K562 (cell line): ENCODE results near the gene PSMB11. TPM values are rescaled to one million over a fixed set of nuclear protein-coding genes. Genes with fewer than 3 reads are reported as not detected.

Experiments
- ATAC-seq: fragments of 200-7000 bp; cut with Tn5 transposase; 3 replicates; pipeline ENCODE4 v1.9.1; 2020; ENCODE audit warnings: moderate library complexity
- BruUV-seq: library from RNA; stranded (reverse); fragments of 400-500 nt; replicated peaks from 2 replicates; lab custom pipeline; 2021; lab: Mats Ljungman, UMichigan
- CTCF ChIA-PET: fragments of 300-600 bp; formaldehyde crosslinking; extraction: SDS; loops from one replicate; lab custom pipeline; 2021; ENCODE audit warnings: low intra/inter-chr PET ratio; lab: Yijun Ruan, JAX
- POLR2A ChIA-PET: fragments of 300-600, 350-650 bp; sonication (Branson Sonifier 250); formaldehyde crosslinking; extraction: SDS; loops from one replicate; lab custom pipeline; 2021; ENCODE audit warnings: antibody characterized with exemption, inconsistent platforms; lab: Yijun Ruan, JAX
- DNase-seq, 4 experiments: peaks; one replicate each; pipeline versions ENCODE4 v3.0.0 to v3.0.0-alpha.2; 2011 to 2018; ENCODE audit warnings: low spot score in 3 of 4, mixed read lengths in 3 of 4; ENCODE audit errors: extremely low read depth in 1 of 4
- FAIRE-seq: peaks from 2 replicates; lab custom pipeline; 2011; peaks lifted over from hg19 to GRCh38; lab: Jason Lieb, UNC
- H2AFZ ChIP-seq: 2 replicates; pipeline ENCODE4 v1.6.0; 2011; ENCODE audit warnings: low read depth, low read length, control low read depth, inconsistent platforms
- H3K27ac ChIP-seq: fragments of 200-600 bp; 3 replicates; pipeline ENCODE4 v1.8.0; 2011; ENCODE audit warnings: low read depth, mild to moderate bottlenecking, control low read depth, inconsistent platforms, low read length, moderate library complexity, mixed read lengths; ENCODE audit errors: extremely low read depth
- H3K27me3 ChIP-seq, 2 experiments: fragments of 300-600 bp in 1 of 2; 2 replicates in 1 of 2; 3 replicates in 1 of 2; pipeline versions ENCODE4 v1.6.0 to v1.8.0; 2011; ENCODE audit warnings: inconsistent platforms in 2 of 2, low read length in 2 of 2, mild to moderate bottlenecking in 1 of 2, mixed read lengths in 1 of 2, moderate library complexity in 1 of 2; ENCODE audit not compliant: control insufficient read depth in 2 of 2, insufficient read depth in 2 of 2
- H3K36me3 ChIP-seq: fragments of 300-600 bp; 3 replicates; pipeline ENCODE4 v1.8.0; 2011; ENCODE audit warnings: mild to moderate bottlenecking, low read length, inconsistent platforms; ENCODE audit not compliant: control insufficient read depth, insufficient read depth
- H3K4me1 ChIP-seq, 2 experiments: fragments of 200-600 bp in 1 of 2; replicated peaks in 1 of 2; 2 replicates in 1 of 2; 3 replicates in 1 of 2; pipeline versions ENCODE4 v1.5.1 to v1.8.0; 2011; ENCODE audit warnings: inconsistent platforms in 2 of 2, low read length in 2 of 2, mild to moderate bottlenecking in 1 of 2, mixed read lengths in 1 of 2, moderate library complexity in 1 of 2; ENCODE audit not compliant: control insufficient read depth in 2 of 2, insufficient read depth in 2 of 2
- H3K4me2 ChIP-seq: 2 replicates; pipeline ENCODE4 v1.6.1; 2011; ENCODE audit warnings: low read length, control low read depth, inconsistent platforms, mixed read lengths; ENCODE audit not compliant: insufficient read depth
- H3K4me3 ChIP-seq: fragments of 200-600 bp; sonication (generic), shearing (Covaris generic); 2 replicates; pipeline ENCODE4 v1.5.1; 2016; ENCODE audit warnings: control low read depth, inconsistent platforms
- H3K79me2 ChIP-seq: fragments of 200-600 bp; 3 replicates; pipeline ENCODE4 v1.8.0; 2011; ENCODE audit warnings: low read length, inconsistent platforms; ENCODE audit not compliant: control insufficient read depth, insufficient read depth
- H3K9ac ChIP-seq, 2 experiments: 2 replicates each; pipeline versions ENCODE4 v1.6.0 to v1.6.1; 2011; ENCODE audit warnings: low read depth in 2 of 2, low read length in 2 of 2, control low read depth in 1 of 2, inconsistent platforms in 1 of 2, mild to moderate bottlenecking in 1 of 2, mixed read lengths in 1 of 2; ENCODE audit not compliant: insufficient read depth in 1 of 2
- H3K9me1 ChIP-seq: one replicate; pipeline ENCODE4 v1.6.0; 2011; ENCODE audit warnings: inconsistent platforms, mild to moderate bottlenecking, low read length, moderate library complexity; ENCODE audit not compliant: control insufficient read depth, insufficient read depth
- H3K9me3 ChIP-seq: replicated peaks from 2 replicates; pipeline ENCODE4 v1.5.1; 2011; ENCODE audit warnings: low read depth, low read length, inconsistent platforms; ENCODE audit not compliant: control insufficient read depth, insufficient read depth
- H4K20me1 ChIP-seq: replicated peaks from 2 replicates; pipeline ENCODE4 v1.6.1; 2011; ENCODE audit warnings: low read length, inconsistent platforms, mixed read lengths; ENCODE audit not compliant: control insufficient read depth, insufficient read depth
- ARNT ChIP-seq, 2 experiments: fragments of 450-650 bp; IDR thresholded peaks; 2 replicates each; pipeline ENCODE4 v1.6.1; 2016; ENCODE audit warnings: mild to moderate bottlenecking in 1 of 2
- CBFA2T3 ChIP-seq: fragments of 450-650 bp; IDR thresholded peaks from 2 replicates; pipeline ENCODE4 v1.6.1; 2017
- GTF2A2 ChIP-seq: IDR thresholded peaks from 2 replicates; pipeline ENCODE4 v1.6.1; 2016; ENCODE audit warnings: mild to moderate bottlenecking, missing genetic modification characterization, missing compliant biosample characterization
- JUND ChIP-seq, 2 experiments: IDR thresholded peaks; 2 replicates in 1 of 2; 3 replicates in 1 of 2; pipeline ENCODE4 v1.6.1; 2011; ENCODE audit warnings: borderline replicate concordance in 2 of 2, low read depth in 2 of 2, low read length in 2 of 2, improper control_type of control experiment in 1 of 2, missing biosample characterization in 1 of 2, missing genetic modification characterization in 1 of 2, missing genetic modification reagents in 1 of 2
- NONO ChIP-seq, 2 experiments: fragments of 200-400 bp in 1 of 2; fragments of 450-650 bp in 1 of 2; formaldehyde crosslinking in 1 of 2; IDR thresholded peaks; 2 replicates each; pipeline ENCODE4 v1.6.1; 2017; ENCODE audit warnings: low read depth in 2 of 2, mild to moderate bottlenecking in 2 of 2, moderate library complexity in 2 of 2, low read length in 1 of 2
- RAD51 ChIP-seq: fragments of 450-650 bp; IDR thresholded peaks from 2 replicates; pipeline ENCODE4 v1.7.1; 2016; ENCODE audit warnings: low read depth, mild to moderate bottlenecking, borderline replicate concordance
- SMARCC2 ChIP-seq: fragments of 450-650 bp; IDR thresholded peaks from 2 replicates; pipeline ENCODE4 v1.6.1; 2017; ENCODE audit warnings: antibody characterized with exemption, moderate library complexity, mild to moderate bottlenecking, low read depth
- WGBS: fragments of 100-300 bp; shearing (Covaris generic); methylation state at CpG from one replicate; pipeline ENCODE4 v1.1.6; 2016; ENCODE audit warnings: low coverage, mixed read lengths; ENCODE audit not compliant: insufficient coverage; ENCODE audit errors: missing lambda C conversion rate; 5-methylcytosine and 5-hydroxymethylcytosine counted together
- in situ Hi-C: fragments of 300-500 bp; cut with MboI; formaldehyde crosslinking; loops from 4 replicates; pipeline ENCODE4 v1.15.0; 2018; ENCODE audit warnings: inconsistent platforms, mixed read lengths
- intact Hi-C: fragments of 100-400 bp; cut with micrococcal nuclease; formaldehyde crosslinking; loops from 2 replicates; pipeline ENCODE4 v1.14.2; 2022
- polyA plus RNA-seq, 8 experiments: library from polyadenylated mRNA; depleted of rRNA in 4 of 8; stranded (reverse) in 5 of 8; unstranded in 3 of 8; fragments of >200 nt; fragmentation: Nextera tagmentation in 2 of 8; fragmentation: Illumina TruSeq in 1 of 8; extraction: Ambion mirVana in 2 of 8; extraction: Trizol in 1 of 8; gene quantifications; 2 replicates each; pipeline versions ENCODE4 v1.2.1 to v1.2.3, GENCODE V29; 2011 to 2014; ENCODE audit warnings: inconsistent platforms in 1 of 8, missing spikeins in 1 of 8
- total RNA-seq, 7 experiments: library from RNA; depleted of rRNA in 6 of 7; stranded (reverse); fragments of >200 nt in 6 of 7; fragmentation: Illumina TruSeq in 2 of 7; extraction: Trizol in 2 of 7; gene quantifications; 2 replicates each; pipeline versions ENCODE4 v1.2.1 to v1.2.3, GENCODE V29; 2011 to 2021; ENCODE audit warnings: low replicate concordance in 1 of 7
- TF ChIP-seq, protein P1 (sequence below), 2 experiments: fragments of 450-650 bp in 1 of 2; sonication (generic) in 1 of 2; formaldehyde crosslinking in 1 of 2; IDR thresholded peaks in 1 of 2; conservative IDR thresholded peaks in 1 of 2; 2 replicates each; pipeline versions ENCODE4 v1.6.1 to v1.8.1; 2016 to 2023; ENCODE audit warnings: mild to moderate bottlenecking in 2 of 2, moderate library complexity in 2 of 2, inconsistent platforms in 1 of 2, missing genetic modification reagents in 1 of 2
- TF ChIP-seq, protein P2 (sequence below), 3 experiments: IDR thresholded peaks in 2 of 3; conservative IDR thresholded peaks in 1 of 3; 2 replicates each; pipeline ENCODE4 v1.5.1; 2011 to 2012; ENCODE audit warnings: low read length in 3 of 3, mild to moderate bottlenecking in 3 of 3, control low read depth in 2 of 3, improper control_type of control experiment in 1 of 3, inconsistent platforms in 1 of 3, low read depth in 1 of 3, mixed read lengths in 1 of 3, moderate library complexity in 1 of 3; ENCODE audit not compliant: insufficient read depth in 2 of 3

Gene PSMB11
- total and polyA plus RNA-seq, 9 of the 15 experiments (the other 6 are each of a cell fraction or from before 2014, with no cell fraction given), result not detected

DNA sequence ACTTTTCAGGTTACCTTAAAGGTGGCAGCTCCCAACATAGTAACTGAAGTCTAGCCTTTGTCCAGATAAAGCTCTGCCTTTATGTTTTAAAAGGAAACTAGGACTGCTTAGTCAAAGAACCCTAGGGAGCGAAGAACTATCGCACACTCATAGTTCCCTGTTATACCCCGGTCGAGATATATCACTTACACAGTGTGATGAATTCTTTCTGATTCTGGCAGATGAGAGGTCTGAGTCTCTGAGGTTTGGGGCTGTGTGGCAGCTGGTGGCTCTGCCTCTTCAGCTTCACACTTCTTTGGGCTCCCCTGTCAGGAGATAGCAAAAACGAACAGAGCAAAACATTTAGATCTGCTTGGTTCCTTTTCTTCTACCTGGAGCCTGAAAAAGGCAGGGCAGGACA lies 36.0 kb downstream of the PSMB11 start:
- Histone ChIP-seq H2AFZ (no peak overlapping the region), H3K4me1 (peaks cover 6 to 29% of the 10 kb centered on the region in 2 experiments; a peak in 3 of 5 replicates), H3K79me2 (peaks cover 11% of the 10 kb centered on the region; the same call in 2 of the 3 replicates), H3K9me3 (no peaks in the 10 kb centered on the region), H3K27ac (peak overlapping the region; percentile 71), H4K20me1 (no peaks in the 10 kb centered on the region), H3K4me3 (no peak overlapping the region), H3K9ac (peak overlapping the region in 1 of 2 experiments; percentile 38; a peak in 2 of 4 replicates), H3K9me1 (no peaks in the 10 kb centered on the region), H3K27me3 (no peaks in the 10 kb centered on the region), H3K36me3 (peaks cover 93% of the 10 kb centered on the region), H3K4me2 (no peak overlapping the region)
- ChIA-PET POLR2A (interaction anchor here (0.6 to 5.1 kb wide), 9 partner anchors 10 to 1592 kb away, joined by 3 to 34 read pairs (median 8); partner anchors contain the start of genes ACIN1 and C14orf119), CTCF (interaction anchor here (0.6 to 3.2 kb wide), 2 partner anchors 31 to 42 kb away, joined by 4 to 25 read pairs; no protein-coding TSS in a partner anchor)
- whole genome bisulfite sequencing, result 72% methylated on average over 5 of the region's 5 CpGs
- FAIRE-seq, result no peak
- in situ Hi-C loops, result no loop called here
- DNase-seq, result no peak
- TF ChIP-seq GTF2A2 (tag) (0 out of 2 replicates have a peak, but pooled peaks have one; percentile 22), NONO (IDR thresholded peaks at IDR 0.05; ENCODE audit: low read depth in 2 of 2, low read length in 1 of 2) (no peak)
- no TSS peak for BruUV-seq
- intact Hi-C loops, result loop anchor here (2.0 kb wide), 1 partner anchor 17 kb away; the partner anchor contains the start of genes ACIN1 and C14orf119
- ATAC-seq, result no peak; the same call in 2 of the 3 replicates

DNA sequence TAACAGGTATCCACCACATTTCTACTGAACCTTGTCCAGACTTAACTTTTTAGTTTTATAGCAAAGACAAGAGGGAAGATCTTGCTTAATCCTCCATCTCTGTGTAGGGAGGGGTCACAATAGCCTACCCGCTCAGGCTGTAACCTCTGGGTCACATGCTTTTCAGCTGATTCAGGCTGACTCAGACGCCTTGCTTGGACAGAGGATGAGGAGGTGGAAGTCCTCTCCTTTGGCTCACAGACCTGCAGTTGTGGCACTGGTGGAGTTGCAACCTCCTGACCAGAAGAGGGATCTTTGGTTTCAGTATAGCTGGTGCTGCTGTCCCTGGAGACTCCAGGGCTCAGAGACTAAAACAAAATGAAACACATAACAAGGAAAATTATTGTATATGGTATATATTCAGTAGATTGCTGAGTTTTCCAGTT lies 36.7 kb downstream of the PSMB11 start:
- Histone ChIP-seq H3K4me3 (no peak overlapping the region), H3K9me1 (no peaks in the 10 kb centered on the region), H3K4me2 (peak overlapping the region; percentile 42; the same call in 1 of the 2 replicates), H3K9ac (peak overlapping the region; percentile 0 to 38; a peak in 3 of 4 replicates), H2AFZ (no peak overlapping the region), H3K79me2 (peaks cover 11% of the 10 kb centered on the region; the same call in 2 of the 3 replicates), H3K36me3 (peaks cover 97% of the 10 kb centered on the region), H4K20me1 (no peaks in the 10 kb centered on the region), H3K27me3 (no peaks in the 10 kb centered on the region), H3K27ac (peak overlapping the region; percentile 71), H3K9me3 (no peaks in the 10 kb centered on the region), H3K4me1 (peaks cover 6 to 28% of the 10 kb centered on the region in 2 experiments; a peak in 3 of 5 replicates)
- peak; percentile 99 for FAIRE-seq
- no TSS peak for BruUV-seq
- ChIA-PET POLR2A (interaction anchor here (0.6 to 5.1 kb wide), 7 partner anchors 10 to 194 kb away, joined by 3 to 34 read pairs (median 8); partner anchors contain the start of genes ACIN1 and C14orf119), CTCF (interaction anchor here (0.5 to 3.2 kb wide), 3 partner anchors 10 to 708 kb away, joined by 3 to 25 read pairs (median 5); no protein-coding TSS in a partner anchor)
- intact Hi-C loops, result loop anchor here (2.0 kb wide), 1 partner anchor 16 kb away; the partner anchor contains the start of genes ACIN1 and C14orf119
- 4% methylated on average over 2 of the region's 2 CpGs for WGBS
- peak in 3 of 4 experiments; percentile 44 to 90 (median 74) for DNase-seq
- in situ Hi-C loops, result no loop called here
- peak; percentile 99 for ATAC-seq
- TF ChIP-seq JUND (IDR thresholded peaks at IDR 0.05; ENCODE audit: borderline replicate concordance, low read depth, low read length) (peak; percentile 97), JUND (tag; IDR thresholded peaks at IDR 0.05; ENCODE audit: borderline replicate concordance, low read depth, low read length) (peak; percentile 96; the same call in 2 of the 3 replicates), SMARCC2 (peak; percentile 73; the same call in 1 of the 2 replicates), CBFA2T3 (0 out of 2 replicates have a peak, but pooled peaks have one; percentile 13), ARNT (IDR thresholded peaks at IDR 0.05) (peak in 1 of 2 experiments; percentile 70; a peak in 1 of 4 replicates), RAD51 (peak; percentile 89)
- TF ChIP-seq, protein P1, sequence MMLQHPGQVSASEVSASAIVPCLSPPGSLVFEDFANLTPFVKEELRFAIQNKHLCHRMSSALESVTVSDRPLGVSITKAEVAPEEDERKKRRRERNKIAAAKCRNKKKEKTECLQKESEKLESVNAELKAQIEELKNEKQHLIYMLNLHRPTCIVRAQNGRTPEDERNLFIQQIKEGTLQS (IDR thresholded peaks at IDR 0.05), result peak; percentile 90
- TF ChIP-seq, protein P1 (CRISPR knock-in tag; conservative IDR thresholded peaks at IDR 0.05), result peak; percentile 46; the same call in 1 of the 2 replicates
- TF ChIP-seq, protein P2, sequence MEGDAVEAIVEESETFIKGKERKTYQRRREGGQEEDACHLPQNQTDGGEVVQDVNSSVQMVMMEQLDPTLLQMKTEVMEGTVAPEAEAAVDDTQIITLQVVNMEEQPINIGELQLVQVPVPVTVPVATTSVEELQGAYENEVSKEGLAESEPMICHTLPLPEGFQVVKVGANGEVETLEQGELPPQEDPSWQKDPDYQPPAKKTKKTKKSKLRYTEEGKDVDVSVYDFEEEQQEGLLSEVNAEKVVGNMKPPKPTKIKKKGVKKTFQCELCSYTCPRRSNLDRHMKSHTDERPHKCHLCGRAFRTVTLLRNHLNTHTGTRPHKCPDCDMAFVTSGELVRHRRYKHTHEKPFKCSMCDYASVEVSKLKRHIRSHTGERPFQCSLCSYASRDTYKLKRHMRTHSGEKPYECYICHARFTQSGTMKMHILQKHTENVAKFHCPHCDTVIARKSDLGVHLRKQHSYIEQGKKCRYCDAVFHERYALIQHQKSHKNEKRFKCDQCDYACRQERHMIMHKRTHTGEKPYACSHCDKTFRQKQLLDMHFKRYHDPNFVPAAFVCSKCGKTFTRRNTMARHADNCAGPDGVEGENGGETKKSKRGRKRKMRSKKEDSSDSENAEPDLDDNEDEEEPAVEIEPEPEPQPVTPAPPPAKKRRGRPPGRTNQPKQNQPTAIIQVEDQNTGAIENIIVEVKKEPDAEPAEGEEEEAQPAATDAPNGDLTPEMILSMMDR (IDR thresholded peaks at IDR 0.05 in 2 of 3, conservative IDR thresholded peaks at IDR 0.05 in 1 of 3; ENCODE audit: insufficient read depth in 2 of 3, low read depth in 1 of 3, low read length in 3 of 3), result peak in 1 of 3 experiments; percentile 27; a peak in 1 of 6 replicates
